HG03565 (cell line): Measurements from ENCODE around the gene LRP2.
"Not testable (repeated sequence)": the region's sequence is repeated elsewhere in the genome, so short reads cannot be mapped to it uniquely, and the experiment has no call there.

Source experiments
- ATAC-seq: cut with Tn5 transposase; IDR thresholded peaks from one replicate; pipeline ENCODE4 v1.9.1; 2021; ENCODE audit warnings: mild to moderate bottlenecking, moderate library complexity; ENCODE audit not compliant: unreplicated experiment

LRP2 gene

GRCh38 chr2:169348321-169349024 lies 13.9 kb downstream of the LRP2 start:
- ATAC-seq, result no peak

GRCh38 chr2:169345486-169346437 lies 16.6 kb downstream of the LRP2 start:
- ATAC-seq, result no peak

- ATAC-seq, result no peak
Observed at GRCh38 chr2:169344736-169345485, 17.4 kb downstream of the LRP2 start.

GRCh38 chr2:169343202-169343601 lies 19.1 kb downstream of the LRP2 start:
- no peak for ATAC-seq

GRCh38 chr2:169339657-169340056 lies 22.7 kb downstream of the LRP2 start:
- no peak for ATAC-seq

- ATAC-seq, result no peak
Observed at GRCh38 chr2:169336695-169337094, 25.6 kb downstream of the LRP2 start.

- no peak for ATAC-seq
Observed at GRCh38 chr2:169330555-169331198, 31.7 kb downstream of the LRP2 start.

GRCh38 chr2:169329688-169330554 lies 32.4 kb downstream of the LRP2 start:
- ATAC-seq, result no peak

GRCh38 chr2:169328785-169329184 lies 33.5 kb downstream of the LRP2 start:
- ATAC-seq, result no peak

- not testable (repeated sequence) for ATAC-seq
Observed at GRCh38 chr2:169327837-169328236, 34.5 kb downstream of the LRP2 start.

- ATAC-seq, result not testable (repeated sequence)
Observed at GRCh38 chr2:169325886-169326285, 36.4 kb downstream of the LRP2 start.

- no peak for ATAC-seq
Observed at GRCh38 chr2:169324581-169325260, 37.6 kb downstream of the LRP2 start.

GRCh38 chr2:169323841-169324240 lies 38.5 kb downstream of the LRP2 start:
- no peak for ATAC-seq

GRCh38 chr2:169320561-169320960 lies 41.8 kb downstream of the LRP2 start:
- ATAC-seq, result no peak

- no peak for ATAC-seq
Observed at GRCh38 chr2:169315357-169315756, 47.0 kb downstream of the LRP2 start.

GRCh38 chr2:169308349-169308748 lies 54.0 kb downstream of the LRP2 start:
- ATAC-seq, result not testable (repeated sequence)

- not testable (repeated sequence) for ATAC-seq
Observed at GRCh38 chr2:169304689-169305088, 57.6 kb downstream of the LRP2 start.

GRCh38 chr2:169303579-169304305 lies 58.6 kb downstream of the LRP2 start:
- no peak for ATAC-seq

- ATAC-seq, result no peak
Observed at GRCh38 chr2:169302364-169302763, 60.0 kb downstream of the LRP2 start.
